OCI-LY1 (cell line): ENCODE results near the gene STRBP.

Source experiments
- H2AFZ ChIP-seq: fragments of 200-600 bp; sonication (generic), shearing (Covaris generic); 2 replicates; pipeline ENCODE4 v1.6.0; 2014; ENCODE audit warnings: antibody characterized with exemption, mild to moderate bottlenecking, low read length
- H3F3A ChIP-seq: fragments of 200-600 bp; sonication (generic), shearing (Covaris generic); 2 replicates; pipeline ENCODE4 v1.6.0; 2014; ENCODE audit warnings: mild to moderate bottlenecking, antibody characterized with exemption, low read length, moderate library complexity; ENCODE audit not compliant: insufficient read depth
- H3K27ac ChIP-seq: fragments of 200-600 bp; sonication (generic); 2 replicates; pipeline ENCODE4 v1.5.1; 2014; ENCODE audit warnings: low read length, mixed run types, mild to moderate bottlenecking, low read depth; ENCODE audit not compliant: poor library complexity, severe bottlenecking
- H3K27me3 ChIP-seq: fragments of 200-600 bp; sonication (generic); 2 replicates; pipeline ENCODE4 v1.6.0; 2014; ENCODE audit warnings: antibody characterized with exemption, mild to moderate bottlenecking, low read length, moderate library complexity; ENCODE audit not compliant: insufficient read depth
- H3K36me3 ChIP-seq: fragments of 200-600 bp; sonication (generic); 2 replicates; pipeline ENCODE4 v1.6.1; 2014; ENCODE audit warnings: mild to moderate bottlenecking, antibody characterized with exemption, low read length, moderate library complexity, mixed read lengths; ENCODE audit not compliant: insufficient read depth
- H3K4me1 ChIP-seq: fragments of 200-600 bp; sonication (generic); 2 replicates; pipeline ENCODE4 v1.5.1; 2014; ENCODE audit warnings: mild to moderate bottlenecking, low read length, moderate library complexity; ENCODE audit not compliant: insufficient read depth, severe bottlenecking
- H3K4me2 ChIP-seq: fragments of 200-600 bp; sonication (generic), shearing (Covaris generic); 2 replicates; pipeline ENCODE4 v1.6.1; 2014; ENCODE audit warnings: low read length
- H3K4me3 ChIP-seq: fragments of 200-600 bp; sonication (generic); 2 replicates; pipeline ENCODE4 v1.5.1; 2014; ENCODE audit warnings: low read length, low read depth, mild to moderate bottlenecking, mixed read lengths; ENCODE audit not compliant: poor library complexity, severe bottlenecking
- H3K79me2 ChIP-seq: fragments of 200-600 bp; shearing (Covaris generic); 2 replicates; pipeline ENCODE4 v1.6.1; 2016; ENCODE audit warnings: mixed run types, low read length, mixed read lengths; ENCODE audit not compliant: insufficient read depth
- H3K9ac ChIP-seq: fragments of 200-600 bp; sonication (generic), shearing (Covaris generic); 2 replicates; pipeline ENCODE4 v1.6.1; 2014; ENCODE audit warnings: mild to moderate bottlenecking, low read length, mixed read lengths
- H3K9me2 ChIP-seq: fragments of 200-600 bp; sonication (generic), shearing (Covaris generic); 2 replicates; pipeline ENCODE4 v1.6.1; 2014; ENCODE audit warnings: low read depth, mild to moderate bottlenecking, low read length, mixed read lengths
- H3K9me3 ChIP-seq: fragments of 200-600 bp; shearing (Covaris generic); 2 replicates; pipeline ENCODE4 v1.6.1; 2014; ENCODE audit warnings: low read length, mixed read lengths
- H4K20me1 ChIP-seq: fragments of 200-600 bp; sonication (generic), shearing (Covaris generic); 2 replicates; pipeline ENCODE4 v1.6.0; 2016; ENCODE audit warnings: mild to moderate bottlenecking, low read length; ENCODE audit not compliant: insufficient read depth
- EZH2 ChIP-seq: fragments of 200-600 bp; sonication (generic), shearing (Covaris generic); IDR thresholded peaks from 2 replicates; pipeline ENCODE4 v1.8.0; 2017; ENCODE audit warnings: borderline replicate concordance, mixed run types, mild to moderate bottlenecking, antibody characterized with exemption, low read length, moderate library complexity, mixed read lengths
- TF ChIP-seq, protein P1 (sequence below): fragments of 200-600 bp; sonication (generic), shearing (Covaris generic); IDR thresholded peaks from 2 replicates; pipeline ENCODE4 v1.5.1; 2017; ENCODE audit warnings: mild to moderate bottlenecking, antibody characterized with exemption, low read length, moderate library complexity, mixed read lengths

Gene STRBP

DNA sequence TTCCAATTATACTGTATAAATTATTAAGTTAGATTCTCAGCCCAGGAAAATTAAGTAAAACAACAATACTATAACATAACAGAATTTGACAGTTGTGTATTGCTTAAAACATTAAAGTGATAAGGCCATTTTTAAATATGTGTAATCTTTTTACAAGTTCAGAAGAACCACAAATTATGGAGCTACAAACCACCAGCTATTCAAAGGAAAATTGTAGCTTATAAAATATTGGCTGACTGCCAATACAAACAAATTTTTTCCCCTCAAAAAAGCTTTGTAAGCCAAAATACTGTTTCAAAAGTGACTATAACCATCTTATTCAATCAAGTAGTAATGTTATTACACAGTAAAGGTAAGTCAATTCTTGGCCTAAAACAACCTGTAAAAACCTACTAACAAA, 21.9 kb downstream of the STRBP start:
- H4K20me1 ChIP-seq = no peaks in the 10 kb centered on the region

DNA sequence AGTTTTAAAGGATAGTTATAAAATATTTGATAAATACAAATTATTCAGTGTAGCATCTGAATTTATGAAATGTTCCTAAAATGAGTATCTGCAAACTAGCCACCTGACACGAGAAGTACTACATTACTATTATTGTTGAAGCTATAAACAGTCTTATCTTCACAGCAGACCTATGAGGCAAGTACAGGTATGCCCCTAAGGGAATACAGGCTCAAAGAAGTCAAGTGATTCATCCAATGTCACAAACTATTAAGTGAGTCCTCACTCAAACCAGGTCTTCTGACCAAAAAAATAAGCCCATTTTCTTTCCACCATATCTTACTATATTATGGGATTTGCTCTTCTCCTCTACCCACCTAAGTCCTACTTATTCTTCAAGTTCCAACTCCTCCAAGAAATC, 28.7 kb downstream of the STRBP start:
- H3F3A ChIP-seq = no peaks in the 10 kb centered on the region
- no peaks in the 10 kb centered on the region for H3K27me3 ChIP-seq
- H4K20me1 ChIP-seq = no peaks in the 10 kb centered on the region
- peak overlapping the region; percentile 13 for H3K4me3 ChIP-seq
- H3K27ac ChIP-seq = peak overlapping the region; percentile 93
- H2AFZ ChIP-seq = no peak overlapping the region
- H3K9me3 ChIP-seq = peaks cover 3% of the 10 kb centered on the region; the same call in 1 of the 2 replicates
- H3K36me3 ChIP-seq = peaks cover 16% of the 10 kb centered on the region
- no peak overlapping the region; the same call in 1 of the 2 replicates for H3K9ac ChIP-seq
- H3K9me2 ChIP-seq = no peaks in the 10 kb centered on the region
- peaks cover 97% of the 10 kb centered on the region for H3K79me2 ChIP-seq
- no peak for TF ChIP-seq EZH2
- TF ChIP-seq, protein P1, sequence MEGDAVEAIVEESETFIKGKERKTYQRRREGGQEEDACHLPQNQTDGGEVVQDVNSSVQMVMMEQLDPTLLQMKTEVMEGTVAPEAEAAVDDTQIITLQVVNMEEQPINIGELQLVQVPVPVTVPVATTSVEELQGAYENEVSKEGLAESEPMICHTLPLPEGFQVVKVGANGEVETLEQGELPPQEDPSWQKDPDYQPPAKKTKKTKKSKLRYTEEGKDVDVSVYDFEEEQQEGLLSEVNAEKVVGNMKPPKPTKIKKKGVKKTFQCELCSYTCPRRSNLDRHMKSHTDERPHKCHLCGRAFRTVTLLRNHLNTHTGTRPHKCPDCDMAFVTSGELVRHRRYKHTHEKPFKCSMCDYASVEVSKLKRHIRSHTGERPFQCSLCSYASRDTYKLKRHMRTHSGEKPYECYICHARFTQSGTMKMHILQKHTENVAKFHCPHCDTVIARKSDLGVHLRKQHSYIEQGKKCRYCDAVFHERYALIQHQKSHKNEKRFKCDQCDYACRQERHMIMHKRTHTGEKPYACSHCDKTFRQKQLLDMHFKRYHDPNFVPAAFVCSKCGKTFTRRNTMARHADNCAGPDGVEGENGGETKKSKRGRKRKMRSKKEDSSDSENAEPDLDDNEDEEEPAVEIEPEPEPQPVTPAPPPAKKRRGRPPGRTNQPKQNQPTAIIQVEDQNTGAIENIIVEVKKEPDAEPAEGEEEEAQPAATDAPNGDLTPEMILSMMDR = no peak
- peaks cover 75% of the 10 kb centered on the region for H3K4me1 ChIP-seq
- H3K4me2 ChIP-seq = peak overlapping the region; percentile 44

More for the DNA sequence above, 21.9 kb downstream of the STRBP start:
- peaks cover 3% of the 10 kb centered on the region; the same call in 1 of the 2 replicates for H3K9me3 ChIP-seq
- H3K36me3 ChIP-seq = peaks cover 13% of the 10 kb centered on the region; the same call in 1 of the 2 replicates
- no peak for TF ChIP-seq EZH2
- TF ChIP-seq, protein P1 = no peak
- no peaks in the 10 kb centered on the region for H3F3A ChIP-seq
- no peak overlapping the region; the same call in 1 of the 2 replicates for H3K4me2 ChIP-seq
- H3K9ac ChIP-seq = no peak overlapping the region
- no peaks in the 10 kb centered on the region for H3K27me3 ChIP-seq
- H3K27ac ChIP-seq = peak overlapping the region; percentile 14
- no peaks in the 10 kb centered on the region for H3K9me2 ChIP-seq
- H3K79me2 ChIP-seq = peaks cover 100% of the 10 kb centered on the region
- no peak overlapping the region for H3K4me3 ChIP-seq
- no peak overlapping the region for H2AFZ ChIP-seq
- peaks cover 45% of the 10 kb centered on the region for H3K4me1 ChIP-seq

DNA sequence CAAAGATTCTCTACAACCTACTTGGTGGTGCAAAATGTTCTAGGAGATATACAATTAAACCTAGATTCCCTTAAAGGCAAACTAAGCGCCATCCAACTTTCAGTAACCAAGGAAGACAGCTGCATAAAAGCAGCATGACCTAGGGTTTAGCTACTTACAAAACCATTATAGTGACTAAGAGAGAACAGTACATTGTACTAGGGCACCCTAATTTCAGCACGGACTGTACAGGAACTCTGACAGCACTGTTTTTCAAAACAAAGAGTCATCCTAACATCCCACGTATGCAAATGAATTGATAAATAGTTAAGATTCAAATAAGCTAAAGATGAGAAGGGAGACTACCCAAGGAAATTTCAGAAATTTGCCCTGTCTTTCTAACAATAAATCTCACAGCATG, 30.0 kb downstream of the STRBP start:
- Histone ChIP-seq H3K4me2 (peak overlapping the region; percentile 55), H4K20me1 (no peaks in the 10 kb centered on the region), H3K9ac (peak overlapping the region; percentile 43)

More for the DNA sequence above, 30.0 kb downstream of the STRBP start:
- Histone ChIP-seq H3K79me2 (peaks cover 90% of the 10 kb centered on the region), H3K4me1 (peaks cover 88% of the 10 kb centered on the region), H3K36me3 (peaks cover 17% of the 10 kb centered on the region), H2AFZ (no peak overlapping the region), H3K4me3 (peak overlapping the region; percentile 12), H3F3A (0 out of 2 replicates have a peak, but pooled peaks cover 6% of the 10 kb centered on the region), H3K27ac (peak overlapping the region; percentile 93), H3K9me3 (0 out of 2 replicates have a peak, but pooled peaks cover 3% of the 10 kb centered on the region), H3K9me2 (no peaks in the 10 kb centered on the region), H3K27me3 (no peaks in the 10 kb centered on the region)
- TF ChIP-seq, protein P1 = no peak
- no peak for TF ChIP-seq EZH2
